PC-9 (cell line): ENCODE results near the gene CTSH. TPM values are rescaled to one million over a fixed set of nuclear protein-coding genes. Genes with fewer than 3 reads are reported as not detected.

Experiments used
- BruUV-seq: library from RNA; stranded (reverse); fragments of 400-500 nt; replicated peaks from 2 replicates; lab custom pipeline; 2021; lab: Mats Ljungman, UMichigan
- CTCF ChIA-PET: fragments of 300-600 bp; sonication (Branson Sonifier 250); formaldehyde crosslinking; loops from one replicate; lab custom pipeline; 2022; ENCODE audit warnings: antibody characterized with exemption; lab: Charles Lee
- POLR2A ChIA-PET: fragments of 300-600 bp; sonication (Branson Sonifier 250); formaldehyde crosslinking; loops from one replicate; lab custom pipeline; 2022; ENCODE audit warnings: antibody characterized with exemption; ENCODE audit not compliant: unreplicated experiment; lab: Charles Lee
- DNase-seq, 2 experiments: peaks; one replicate each; pipeline versions ENCODE4 v3.0.0 to v3.0.0-alpha.2; 2015 to 2022; ENCODE audit warnings: mixed read lengths in 1 of 2
- H2AFZ ChIP-seq: fragments of 200-600 bp; sonication (generic); 2 replicates; pipeline ENCODE4 v1.8.1; 2017; ENCODE audit warnings: antibody characterized with exemption
- H3F3A ChIP-seq: fragments of 200-600 bp; sonication (generic); 2 replicates; pipeline ENCODE4 v1.8.1; 2017; ENCODE audit warnings: antibody characterized with exemption, mild to moderate bottlenecking, low read depth; ENCODE audit not compliant: insufficient read depth
- H3K27ac ChIP-seq: fragments of 200-600 bp; sonication (generic); 2 replicates; pipeline ENCODE4 v1.6.1; 2016; ENCODE audit warnings: mixed run types
- H3K27me3 ChIP-seq: fragments of 200-600 bp; sonication (generic); 2 replicates; pipeline ENCODE4 v1.6.1; 2016; ENCODE audit warnings: low read depth, mixed run types; ENCODE audit not compliant: insufficient read depth
- H3K36me3 ChIP-seq: fragments of 200-600 bp; sonication (generic); 2 replicates; pipeline ENCODE4 v1.6.1; 2016; ENCODE audit warnings: low read depth, mixed run types
- H3K4me1 ChIP-seq: fragments of 200-600 bp; sonication (generic); replicated peaks from 2 replicates; pipeline ENCODE4 v1.6.1; 2016; ENCODE audit warnings: mixed run types; ENCODE audit not compliant: insufficient read depth
- H3K4me2 ChIP-seq: fragments of 200-600 bp; sonication (generic); 2 replicates; pipeline ENCODE4 v1.6.1; 2017; ENCODE audit warnings: mixed run types
- H3K4me3 ChIP-seq: fragments of 200-600 bp; sonication (generic); 2 replicates; pipeline ENCODE4 v1.6.1; 2016; ENCODE audit warnings: mixed run types
- H3K79me2 ChIP-seq: fragments of 200-600 bp; sonication (generic); 2 replicates; pipeline ENCODE4 v1.6.1; 2017; ENCODE audit warnings: low read depth, mixed run types
- H3K9me2 ChIP-seq: fragments of 200-600 bp; sonication (generic); 2 replicates; pipeline ENCODE4 v1.8.1; 2017; ENCODE audit warnings: mild to moderate bottlenecking; ENCODE audit not compliant: insufficient read depth
- H3K9me3 ChIP-seq: fragments of 200-600 bp; sonication (generic); 2 replicates; pipeline ENCODE4 v1.8.1; 2016; ENCODE audit warnings: low read depth; ENCODE audit not compliant: insufficient read depth
- H4K20me1 ChIP-seq: fragments of 200-600 bp; sonication (generic); 2 replicates; pipeline ENCODE4 v1.8.1; 2017; ENCODE audit not compliant: insufficient read depth
- EZH2 ChIP-seq: fragments of 200-600 bp; sonication (generic); IDR thresholded peaks from 2 replicates; pipeline ENCODE4 v1.8.0; 2017; ENCODE audit warnings: antibody characterized with exemption, low read depth
- intact Hi-C: fragments of 100-400 bp; cut with micrococcal nuclease; formaldehyde crosslinking; loops from one replicate; pipeline ENCODE4 v1.10.0; 2022; ENCODE audit not compliant: unreplicated experiment
- total RNA-seq: library from RNA; stranded (reverse); gene quantifications from 2 replicates; pipeline ENCODE4 v1.2.3, GENCODE V29; 2021
- TF ChIP-seq, protein P1 (sequence below): fragments of 200-600 bp; sonication (generic); conservative IDR thresholded peaks from 2 replicates; pipeline ENCODE4 v1.6.1; 2017; ENCODE audit warnings: mixed run types, antibody characterized with exemption, mild to moderate bottlenecking, moderate library complexity

CTSH gene
- total RNA-seq, 1 experiment from 2014 or later: 101 TPM

DNA sequence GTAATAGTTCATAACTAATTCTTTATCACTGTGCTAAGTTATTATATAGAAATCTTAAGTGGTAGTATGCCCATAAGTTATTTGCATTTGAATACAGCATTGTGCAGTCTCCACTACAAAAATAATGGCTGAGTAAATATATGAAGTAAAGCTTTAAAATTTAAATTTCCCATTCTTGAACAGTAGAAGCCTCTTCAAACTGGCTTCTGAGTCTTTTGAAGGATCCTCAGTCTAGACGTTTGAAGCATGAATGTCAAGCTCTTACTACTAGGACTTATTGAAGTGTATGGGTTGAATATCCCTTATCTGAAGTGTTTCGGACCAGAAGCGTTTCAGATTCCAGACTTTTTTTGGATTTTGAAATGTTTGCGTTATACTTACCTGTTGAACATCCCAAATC, 55.8 kb downstream of the CTSH start:
- Histone ChIP-seq H3K27ac (no peak overlapping the region), H3K27me3 (no peaks in the 10 kb centered on the region), H3K4me1 (no peaks in the 10 kb centered on the region), H3K9me3 (no peaks in the 10 kb centered on the region), H4K20me1 (peaks cover 87% of the 10 kb centered on the region), H3K4me2 (no peak overlapping the region), H3K36me3 (peaks cover 67% of the 10 kb centered on the region), H2AFZ (no peak overlapping the region), H3F3A (peaks cover 41% of the 10 kb centered on the region), H3K4me3 (no peak overlapping the region), H3K79me2 (peaks cover 93% of the 10 kb centered on the region), H3K9me2 (no peaks in the 10 kb centered on the region)
- DNase-seq: no peak
- intact Hi-C loops: no loop called here
- ChIA-PET POLR2A (interaction anchor here (0.6 kb wide), 1 partner anchor 802 kb away, joined by 3 read pairs; no protein-coding TSS in a partner anchor), CTCF (interaction anchor here (0.6 kb wide), 1 partner anchor 23 kb away, joined by 6 read pairs; no protein-coding TSS in a partner anchor)
- no peak for TF ChIP-seq EZH2
- TF ChIP-seq, protein P1, sequence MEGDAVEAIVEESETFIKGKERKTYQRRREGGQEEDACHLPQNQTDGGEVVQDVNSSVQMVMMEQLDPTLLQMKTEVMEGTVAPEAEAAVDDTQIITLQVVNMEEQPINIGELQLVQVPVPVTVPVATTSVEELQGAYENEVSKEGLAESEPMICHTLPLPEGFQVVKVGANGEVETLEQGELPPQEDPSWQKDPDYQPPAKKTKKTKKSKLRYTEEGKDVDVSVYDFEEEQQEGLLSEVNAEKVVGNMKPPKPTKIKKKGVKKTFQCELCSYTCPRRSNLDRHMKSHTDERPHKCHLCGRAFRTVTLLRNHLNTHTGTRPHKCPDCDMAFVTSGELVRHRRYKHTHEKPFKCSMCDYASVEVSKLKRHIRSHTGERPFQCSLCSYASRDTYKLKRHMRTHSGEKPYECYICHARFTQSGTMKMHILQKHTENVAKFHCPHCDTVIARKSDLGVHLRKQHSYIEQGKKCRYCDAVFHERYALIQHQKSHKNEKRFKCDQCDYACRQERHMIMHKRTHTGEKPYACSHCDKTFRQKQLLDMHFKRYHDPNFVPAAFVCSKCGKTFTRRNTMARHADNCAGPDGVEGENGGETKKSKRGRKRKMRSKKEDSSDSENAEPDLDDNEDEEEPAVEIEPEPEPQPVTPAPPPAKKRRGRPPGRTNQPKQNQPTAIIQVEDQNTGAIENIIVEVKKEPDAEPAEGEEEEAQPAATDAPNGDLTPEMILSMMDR: no peak
- BruUV-seq: no TSS peak

DNA sequence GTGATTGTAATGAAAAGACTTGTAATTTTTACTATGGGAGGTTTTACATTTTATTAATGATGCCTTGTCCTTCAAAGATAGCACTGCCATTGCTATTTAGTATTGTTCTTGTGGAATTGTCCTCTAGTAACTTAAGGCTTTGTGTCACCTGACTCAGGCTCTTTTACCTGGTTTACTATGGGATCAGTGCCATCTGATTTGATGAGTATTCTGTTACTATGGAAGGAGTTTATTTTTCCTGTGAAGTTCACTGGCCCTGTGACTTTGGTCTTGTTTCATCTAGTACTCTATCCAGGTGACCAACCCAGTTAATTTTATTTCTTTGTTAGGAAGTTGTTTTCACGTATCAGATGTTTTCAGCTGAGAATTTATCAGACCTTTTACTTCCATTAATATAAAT, 63.2 kb downstream of the CTSH start:
- Histone ChIP-seq H3K4me3 (no peak overlapping the region), H3F3A (peaks cover 60% of the 10 kb centered on the region), H3K9me2 (no peaks in the 10 kb centered on the region), H3K36me3 (peaks cover 65% of the 10 kb centered on the region), H3K27ac (no peak overlapping the region), H3K27me3 (no peaks in the 10 kb centered on the region), H3K9me3 (no peaks in the 10 kb centered on the region), H2AFZ (no peak overlapping the region), H3K4me2 (no peak overlapping the region), H3K79me2 (peaks cover 99% of the 10 kb centered on the region), H4K20me1 (peaks cover 100% of the 10 kb centered on the region), H3K4me1 (peaks cover 38% of the 10 kb centered on the region)
- POLR2A ChIA-PET: interaction anchor here (0.5 kb wide), 2 partner anchors 9 to 429 kb away, joined by 3 to 4 read pairs; partner anchors contain the start of gene TMED3
- intact Hi-C loops: no loop called here
- CTCF ChIA-PET: interaction anchor here (0.7 kb wide), 1 partner anchor 18 kb away, joined by 3 read pairs; no protein-coding TSS in a partner anchor
- BruUV-seq: no TSS peak
- no peak for TF ChIP-seq EZH2
- TF ChIP-seq, protein P1: no peak
- DNase-seq: no peak

DNA sequence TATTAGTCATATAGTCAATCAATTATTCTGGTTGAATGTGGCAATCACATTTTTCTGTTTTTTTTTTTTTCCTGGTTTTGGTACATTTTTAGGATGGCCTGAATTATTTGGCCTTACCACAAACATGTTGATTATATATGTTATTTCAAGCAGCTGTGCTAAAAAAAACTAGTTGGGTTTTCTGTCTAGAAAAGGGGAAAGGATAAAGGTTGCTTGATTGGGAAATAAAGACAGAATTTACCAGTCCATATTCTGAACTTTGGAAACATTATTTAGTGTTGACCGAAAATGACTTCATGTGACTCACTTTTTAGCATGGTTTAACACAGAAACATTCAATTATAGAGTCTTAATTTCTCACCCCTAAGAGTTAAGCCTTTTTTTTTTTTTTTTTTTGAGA, 64.0 kb downstream of the CTSH start:
- TF ChIP-seq, protein P1: no peak
- TF ChIP-seq EZH2: no peak
- peaks cover 59% of the 10 kb centered on the region for H3K36me3 ChIP-seq
- H2AFZ ChIP-seq: no peak overlapping the region
- H3K4me2 ChIP-seq: no peak overlapping the region
- CTCF ChIA-PET: interaction anchor here (0.7 kb wide), 1 partner anchor 19 kb away, joined by 3 read pairs; no protein-coding TSS in a partner anchor
- no peaks in the 10 kb centered on the region for H3K9me3 ChIP-seq
- H3K27ac ChIP-seq: no peak overlapping the region
- H3K79me2 ChIP-seq: peaks cover 100% of the 10 kb centered on the region
- POLR2A ChIA-PET: no interaction called here
- no peak for DNase-seq
- no peaks in the 10 kb centered on the region for H3K9me2 ChIP-seq
- intact Hi-C loops: no loop called here
- peaks cover 100% of the 10 kb centered on the region for H4K20me1 ChIP-seq
- BruUV-seq: no TSS peak
- no peaks in the 10 kb centered on the region for H3K27me3 ChIP-seq
- peaks cover 47% of the 10 kb centered on the region for H3K4me1 ChIP-seq
- peaks cover 58% of the 10 kb centered on the region for H3F3A ChIP-seq
- H3K4me3 ChIP-seq: no peak overlapping the region
